Endodermal cell (in vitro differentiated cells): Measurements from ENCODE around the gene GALM. TPM values are rescaled to one million over a fixed set of nuclear protein-coding genes. Genes with fewer than 3 reads are reported as not detected.

Experiments used
- DNase-seq: peaks from one replicate; pipeline ENCODE4 v3.0.0-alpha.2; 2017
- H3K27ac ChIP-seq: 2 replicates; pipeline ENCODE4 v1.5.1; 2013; ENCODE audit warnings: mild to moderate bottlenecking, low read depth, low read length, moderate library complexity
- H3K27me3 ChIP-seq: 2 replicates; pipeline ENCODE4 v1.6.1; 2013; ENCODE audit warnings: mild to moderate bottlenecking, low read length, moderate library complexity; ENCODE audit not compliant: insufficient read depth, control insufficient read depth, poor library complexity, severe bottlenecking
- H3K36me3 ChIP-seq: 2 replicates; pipeline ENCODE4 v1.7.0; 2013; ENCODE audit warnings: mild to moderate bottlenecking, low read length, moderate library complexity; ENCODE audit not compliant: control insufficient read depth, insufficient read depth
- H3K4me1 ChIP-seq: one replicate; pipeline ENCODE4 v1.7.0; 2013; ENCODE audit warnings: low read length; ENCODE audit not compliant: control insufficient read depth, insufficient read depth
- H3K4me3 ChIP-seq: 2 replicates; pipeline ENCODE4 v1.5.1; 2013; ENCODE audit warnings: mild to moderate bottlenecking, low read length, moderate library complexity
- H3K9ac ChIP-seq: 2 replicates; pipeline ENCODE4 v1.6.1; 2013; ENCODE audit warnings: mild to moderate bottlenecking, low read length, moderate library complexity; ENCODE audit not compliant: poor library complexity, severe bottlenecking; ENCODE audit errors: extremely low read depth
- H3K9me3 ChIP-seq: 2 replicates; pipeline ENCODE4 v1.6.1; 2013; ENCODE audit warnings: mild to moderate bottlenecking, low read length, moderate library complexity; ENCODE audit not compliant: control insufficient read depth
- H3K27ac Mint-ChIP-seq: 2 replicates; pipeline ENCODE4 v1.8.0; 2020; ENCODE audit warnings: mixed read lengths
- H3K27me3 Mint-ChIP-seq: 2 replicates; pipeline ENCODE4 v1.8.0; 2021; ENCODE audit warnings: mild to moderate bottlenecking, mixed read lengths; ENCODE audit not compliant: insufficient read depth
- H3K36me3 Mint-ChIP-seq: 2 replicates; pipeline ENCODE4 v1.8.0; 2020; ENCODE audit warnings: low read depth, mixed read lengths
- H3K4me1 Mint-ChIP-seq: 2 replicates; pipeline ENCODE4 v1.8.0; 2020; ENCODE audit warnings: mixed read lengths
- H3K4me3 Mint-ChIP-seq: 2 replicates; pipeline ENCODE4 v1.8.0; 2020; ENCODE audit warnings: mild to moderate bottlenecking, moderate library complexity, mixed read lengths
- H3K9me3 Mint-ChIP-seq: 2 replicates; pipeline ENCODE4 v1.8.0; 2020; ENCODE audit warnings: mild to moderate bottlenecking, mixed read lengths
- CTCF ChIP-seq: fragments of 200-600 bp; sonication (generic); conservative IDR thresholded peaks from 2 replicates; pipeline ENCODE4 v1.5.0; 2021; ENCODE audit warnings: antibody characterized with exemption, mild to moderate bottlenecking
- WGBS, 2 experiments: methylation state at CpG; one replicate each; pipeline versions ENCODE4 v1.1.5 to v1.1.7; 2013; ENCODE audit warnings: missing lambda C conversion rate in 2 of 2, mixed read lengths in 1 of 2; ENCODE audit not compliant: insufficient coverage in 1 of 2, insufficient read length in 1 of 2; 5-methylcytosine and 5-hydroxymethylcytosine counted together
- total RNA-seq, 2 donors: library from RNA; stranded (reverse); fragmentation: NEBNext Ultra II Directional in 1 of 2; extraction: Animal tissue kit (Norgen Biotek cat#: 25700) in 1 of 2; gene quantifications; 2 replicates in 1 of 2; 3 replicates in 1 of 2; pipeline ENCODE4 v1.2.1, GENCODE V29; 2021

The GALM gene
- total RNA-seq, 2 donors from 2014 or later, result 14.2 to 16.2 TPM

- no peak overlapping the region for H3K4me3 ChIP-seq
- WGBS, 2 experiments, result 94% methylated on average over 1 of the region's 1 CpG; no CpG with 5 or more reads in 1 of the 2 experiments
- no peaks in the 10 kb centered on the region for H3K9me3 ChIP-seq
- H3K4me1 ChIP-seq, result no peaks in the 10 kb centered on the region
- Mint-ChIP-seq H3K4me1 (no peaks in the 10 kb centered on the region), H3K4me3 (no peak overlapping the region), H3K36me3 (peaks cover 23% of the 10 kb centered on the region), H3K9me3 (no peaks in the 10 kb centered on the region), H3K27me3 (no peaks in the 10 kb centered on the region), H3K27ac (no peak overlapping the region)
- no peaks in the 10 kb centered on the region for H3K27me3 ChIP-seq
- H3K36me3 ChIP-seq, result peaks cover 10% of the 10 kb centered on the region
- no peak for DNase-seq
- TF ChIP-seq CTCF, result no peak
- H3K9ac ChIP-seq, result no peak overlapping the region
- no peak overlapping the region for H3K27ac ChIP-seq
Measured at GRCh38 chr2:38727661-38728060, 61.7 kb downstream of the GALM start.

- H3K9me3 ChIP-seq, result no peaks in the 10 kb centered on the region
- H3K27me3 ChIP-seq, result no peaks in the 10 kb centered on the region
- peaks cover 31% of the 10 kb centered on the region for H3K36me3 Mint-ChIP-seq
- H3K27me3 Mint-ChIP-seq, result no peaks in the 10 kb centered on the region
- no peaks in the 10 kb centered on the region for H3K9me3 Mint-ChIP-seq
- WGBS, 2 experiments, result 73% methylated on average over 2 of the region's 2 CpGs; no CpG with 5 or more reads in 1 of the 2 experiments
- no peak overlapping the region for H3K4me3 ChIP-seq
- no peak overlapping the region for H3K9ac ChIP-seq
- H3K27ac ChIP-seq, result no peak overlapping the region
- H3K4me3 Mint-ChIP-seq, result no peak overlapping the region
- H3K36me3 ChIP-seq, result peaks cover 15% of the 10 kb centered on the region
- DNase-seq, result no peak
- TF ChIP-seq CTCF, result no peak
- no peaks in the 10 kb centered on the region for H3K4me1 ChIP-seq
- H3K27ac Mint-ChIP-seq, result no peak overlapping the region
- no peaks in the 10 kb centered on the region for H3K4me1 Mint-ChIP-seq
Measured at GRCh38 chr2:38728694-38729093, 62.8 kb downstream of the GALM start.

GRCh38 chr2:38731090-38731489, 65.2 kb downstream of the GALM start:
- Mint-ChIP-seq H3K36me3 (peaks cover 36% of the 10 kb centered on the region), H3K4me1 (peaks cover 3% of the 10 kb centered on the region), H3K9me3 (no peaks in the 10 kb centered on the region), H3K27me3 (no peaks in the 10 kb centered on the region), H3K4me3 (no peak overlapping the region), H3K27ac (no peak overlapping the region)
- no peak for TF ChIP-seq CTCF
- no peaks in the 10 kb centered on the region for H3K27me3 ChIP-seq
- no peaks in the 10 kb centered on the region for H3K9me3 ChIP-seq
- no peak overlapping the region for H3K27ac ChIP-seq
- 97 to 100% methylated on average over 1 to 7 of the region's 7 CpGs for WGBS, 2 experiments
- peaks cover 15% of the 10 kb centered on the region for H3K36me3 ChIP-seq
- no peaks in the 10 kb centered on the region for H3K4me1 ChIP-seq
- no peak overlapping the region for H3K4me3 ChIP-seq
- DNase-seq, result no peak
- no peak overlapping the region for H3K9ac ChIP-seq
